RKO (cell line): Measurements from ENCODE around the gene XYLT1.

Experiments used
- DNase-seq: peaks from one replicate; pipeline ENCODE4 v3.0.0-alpha.2; 2016; ENCODE audit warnings: low spot score

XYLT1 gene

GRCh38 chr16:17228048-17228707 lies 242.6 kb downstream of the XYLT1 start:
- no peak for DNase-seq

- no peak for DNase-seq
These were observed 243.5 kb downstream of the XYLT1 start for GRCh38 chr16:17227278-17227677.

GRCh38 chr16:17225541-17225940 lies 245.2 kb downstream of the XYLT1 start:
- no peak for DNase-seq

- no peak for DNase-seq
These were observed 245.9 kb downstream of the XYLT1 start for GRCh38 chr16:17224879-17225281.

GRCh38 chr16:17224350-17224749 lies 246.4 kb downstream of the XYLT1 start:
- DNase-seq, result no peak

GRCh38 chr16:17223576-17223975 lies 247.2 kb downstream of the XYLT1 start:
- DNase-seq, result no peak

- no peak for DNase-seq
These were observed 247.8 kb downstream of the XYLT1 start for GRCh38 chr16:17222871-17223401.

GRCh38 chr16:17219991-17220390 lies 250.8 kb downstream of the XYLT1 start:
- no peak for DNase-seq

- no peak for DNase-seq
These were observed 254.8 kb downstream of the XYLT1 start for GRCh38 chr16:17215936-17216335.

GRCh38 chr16:17215306-17215705 lies 255.5 kb downstream of the XYLT1 start:
- DNase-seq, result no peak

GRCh38 chr16:17213974-17214373 lies 256.8 kb downstream of the XYLT1 start:
- DNase-seq, result no peak

- DNase-seq, result no peak
These were observed 257.7 kb downstream of the XYLT1 start for GRCh38 chr16:17213025-17213424.

- DNase-seq, result no peak
These were observed 258.2 kb downstream of the XYLT1 start for GRCh38 chr16:17212606-17213005.

GRCh38 chr16:17211797-17212196 lies 259.0 kb downstream of the XYLT1 start:
- DNase-seq, result peak; percentile 23

GRCh38 chr16:17206712-17207111 lies 264.0 kb downstream of the XYLT1 start:
- no peak for DNase-seq

- no peak for DNase-seq
These were observed 265.2 kb downstream of the XYLT1 start for GRCh38 chr16:17205279-17206211.

- DNase-seq, result no peak
These were observed 266.1 kb downstream of the XYLT1 start for GRCh38 chr16:17204644-17205043.

- no peak for DNase-seq
These were observed 266.6 kb downstream of the XYLT1 start for GRCh38 chr16:17204206-17204605.

- DNase-seq, result no peak
These were observed 267.3 kb downstream of the XYLT1 start for GRCh38 chr16:17203424-17203823.

- no peak for DNase-seq
These were observed 271.6 kb downstream of the XYLT1 start for GRCh38 chr16:17199135-17199534.

GRCh38 chr16:17196526-17196925 lies 274.2 kb downstream of the XYLT1 start:
- no peak for DNase-seq

- DNase-seq, result no peak
These were observed 276.5 kb downstream of the XYLT1 start for GRCh38 chr16:17194190-17194780.
